HG03060 (cell line): ENCODE results near the gene AR.

Experiments
- ATAC-seq: cut with Tn5 transposase; IDR thresholded peaks from one replicate; pipeline ENCODE4 v1.9.1; 2021; ENCODE audit warnings: low read depth, moderate number of reproducible peaks; ENCODE audit not compliant: unreplicated experiment

The AR gene

DNA sequence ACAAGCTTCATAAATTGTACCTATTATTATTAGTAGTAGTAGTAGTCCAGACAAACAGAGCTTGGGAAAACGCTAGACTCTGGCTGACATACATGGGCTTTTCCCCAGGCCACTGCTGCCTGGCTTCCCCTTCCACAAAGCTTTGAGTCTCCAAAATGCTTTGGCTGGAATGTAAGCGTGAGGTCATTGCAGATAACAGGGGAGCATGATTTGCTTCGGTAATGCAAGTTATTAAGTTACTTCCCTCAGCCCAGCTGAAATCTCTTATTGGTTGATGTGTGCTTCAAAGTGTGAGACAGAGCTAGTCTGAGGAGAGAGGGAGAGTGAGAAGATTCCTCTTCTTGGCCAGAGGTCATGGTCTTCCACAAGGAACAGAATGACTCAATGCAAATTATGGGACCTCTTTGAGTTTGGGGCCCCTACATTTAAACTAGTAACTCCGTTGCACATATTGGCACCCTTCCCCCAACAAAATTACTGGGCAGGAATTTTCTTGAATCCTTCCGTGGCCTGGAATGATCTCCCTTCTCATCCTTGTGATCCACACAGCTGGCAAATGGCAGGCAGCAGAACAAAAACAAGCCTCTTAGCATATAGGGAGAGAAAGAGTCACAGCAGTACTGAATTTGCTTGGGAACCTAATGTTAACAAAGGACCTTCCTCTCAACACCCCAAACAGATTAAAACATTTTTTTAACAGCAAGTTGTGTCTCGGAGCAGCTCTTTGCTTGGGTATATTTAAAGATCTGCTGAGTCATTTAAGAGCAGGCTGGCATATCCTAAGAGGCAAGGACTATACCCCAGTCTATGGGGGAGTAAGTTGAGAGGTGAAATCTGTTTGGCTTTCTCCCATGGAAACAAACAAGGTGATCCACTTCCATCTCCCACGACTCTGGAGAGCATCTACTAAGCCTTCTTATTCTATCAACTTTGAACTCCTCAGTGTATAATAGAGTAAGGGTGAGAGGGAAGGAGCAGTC lies 19.9 kb downstream of the AR start:
- no peak for ATAC-seq

DNA sequence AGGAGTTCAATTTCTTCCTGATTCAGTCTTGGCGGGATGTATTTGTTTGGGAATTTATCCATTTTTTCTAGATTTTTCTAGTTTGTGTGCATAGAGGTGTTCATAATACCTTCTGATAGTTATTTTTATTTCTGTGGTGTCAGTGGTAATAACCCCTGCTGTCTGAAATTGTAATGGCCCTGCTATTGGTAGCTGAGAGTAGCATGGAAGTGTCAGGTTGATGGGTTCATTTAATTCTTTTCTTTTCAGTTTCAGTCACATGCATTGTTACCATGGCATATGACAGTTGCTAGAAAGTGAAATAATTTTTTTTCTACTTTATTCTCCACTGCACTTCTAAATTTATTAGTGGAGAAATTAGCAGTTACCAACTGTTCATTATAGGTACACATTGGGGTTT lies 20.7 kb downstream of the AR start:
- ATAC-seq: no peak

DNA sequence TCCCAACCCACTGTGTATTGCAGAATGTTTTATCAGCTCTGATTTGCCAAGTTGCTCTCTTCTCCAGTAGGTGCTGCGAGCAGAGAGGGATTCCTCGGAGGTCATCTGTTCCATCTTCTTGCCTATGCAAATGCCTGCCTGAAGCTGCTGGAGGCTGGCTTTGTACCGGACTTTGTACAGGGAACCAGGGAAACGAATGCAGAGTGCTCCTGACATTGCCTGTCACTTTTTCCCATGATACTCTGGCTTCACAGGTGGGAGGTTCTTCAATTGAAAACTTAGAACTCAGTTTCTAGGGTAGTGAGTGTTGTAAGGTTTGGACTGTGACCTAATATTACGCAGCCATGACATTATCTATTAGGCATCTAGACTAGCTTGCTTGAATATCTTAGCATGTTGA lies 24.9 kb downstream of the AR start:
- no peak for ATAC-seq

DNA sequence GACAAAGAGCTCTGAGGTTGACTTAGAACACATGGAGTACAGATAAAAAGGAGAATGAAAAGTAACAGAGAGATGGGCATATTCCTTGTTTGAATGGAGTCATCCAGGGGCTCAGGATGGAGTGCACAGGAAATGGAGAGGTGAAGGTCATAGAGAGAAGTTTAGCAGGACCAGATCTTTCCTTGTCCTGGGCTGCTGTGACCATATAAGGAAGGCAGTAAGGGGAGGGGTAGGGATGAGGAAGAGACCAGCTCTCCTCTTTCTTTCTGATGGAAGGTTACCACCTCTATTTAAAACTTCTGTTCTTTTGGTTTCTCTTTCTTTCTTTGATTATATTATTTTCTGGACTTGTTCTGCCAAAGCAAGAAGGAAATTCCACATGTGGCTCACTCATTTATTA lies 27.0 kb downstream of the AR start:
- no peak for ATAC-seq

DNA sequence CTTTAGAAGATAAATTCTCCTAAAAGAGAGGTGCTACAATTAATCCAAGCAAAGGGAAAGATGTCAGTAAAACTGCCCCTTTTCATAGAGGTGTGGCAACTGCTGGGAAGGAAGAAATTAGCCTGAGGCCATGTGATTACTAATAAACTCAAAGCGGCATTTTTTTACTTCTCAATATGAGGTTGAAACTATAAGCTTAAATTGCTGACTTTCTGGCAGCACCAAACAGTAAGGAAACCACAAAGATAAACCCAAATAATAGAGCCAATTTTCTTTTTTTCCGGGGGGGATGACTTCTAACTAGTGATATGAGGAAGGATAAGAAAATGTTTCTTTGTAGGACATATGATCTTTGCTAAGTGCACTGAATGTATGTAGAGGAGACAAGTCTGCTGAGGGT lies 30.9 kb downstream of the AR start:
- ATAC-seq: no peak

DNA sequence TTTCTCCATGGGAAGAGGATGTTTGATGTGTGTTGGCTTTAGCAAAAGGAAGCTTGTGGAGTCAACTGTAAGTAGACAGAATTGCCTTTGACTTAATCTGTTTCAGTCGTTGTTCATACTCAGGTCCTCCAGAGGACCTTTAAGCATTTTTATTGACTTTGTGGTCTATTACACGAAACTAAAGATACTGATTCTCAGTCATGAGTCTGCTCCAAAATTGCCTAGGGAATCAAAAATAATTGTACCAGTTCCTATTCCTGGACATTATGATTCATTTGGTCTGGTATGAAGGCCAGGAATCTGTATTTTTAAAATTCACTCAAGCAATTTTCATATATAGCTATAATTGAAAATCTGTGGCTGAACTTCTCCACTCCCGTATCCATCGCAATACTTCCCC lies 38.6 kb downstream of the AR start:
- ATAC-seq: no peak

DNA sequence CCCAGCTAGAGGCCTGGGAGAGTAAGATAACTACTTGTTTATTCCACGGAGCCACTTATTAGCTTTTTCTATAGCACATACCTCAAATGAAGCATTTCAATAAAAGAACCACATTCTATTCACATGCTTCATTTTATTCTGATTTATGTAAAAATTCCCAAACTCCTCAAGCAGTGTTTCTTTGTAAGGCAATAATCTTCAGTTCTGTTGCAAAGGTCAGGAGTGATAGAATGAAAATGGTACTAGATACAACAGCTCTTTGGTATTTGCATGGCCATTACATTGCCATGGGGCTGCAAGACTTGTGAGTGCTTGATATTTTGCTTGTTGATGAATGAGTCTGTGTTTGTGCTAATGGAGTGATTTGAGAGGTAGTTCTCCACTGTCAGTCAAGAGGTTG lies 39.4 kb downstream of the AR start:
- no peak for ATAC-seq

DNA sequence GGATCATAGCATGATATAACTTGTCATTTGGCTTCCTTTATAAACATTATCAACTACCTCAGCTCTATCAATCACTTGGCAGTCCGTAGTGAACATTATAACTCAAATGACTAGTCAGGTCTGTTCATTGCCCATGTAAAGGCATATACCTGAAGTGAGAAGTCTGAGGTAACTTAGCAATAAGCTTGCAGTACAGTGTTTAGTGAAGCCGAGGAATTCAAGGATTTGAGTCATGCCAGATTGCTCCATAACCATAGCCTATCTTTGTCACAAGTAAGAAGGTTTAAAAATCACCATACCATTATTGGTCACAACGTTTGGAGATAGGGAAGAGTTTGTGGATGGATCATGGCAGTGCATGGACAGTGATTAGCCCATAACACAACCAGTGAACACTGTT lies 41.6 kb downstream of the AR start:
- ATAC-seq: no peak

DNA sequence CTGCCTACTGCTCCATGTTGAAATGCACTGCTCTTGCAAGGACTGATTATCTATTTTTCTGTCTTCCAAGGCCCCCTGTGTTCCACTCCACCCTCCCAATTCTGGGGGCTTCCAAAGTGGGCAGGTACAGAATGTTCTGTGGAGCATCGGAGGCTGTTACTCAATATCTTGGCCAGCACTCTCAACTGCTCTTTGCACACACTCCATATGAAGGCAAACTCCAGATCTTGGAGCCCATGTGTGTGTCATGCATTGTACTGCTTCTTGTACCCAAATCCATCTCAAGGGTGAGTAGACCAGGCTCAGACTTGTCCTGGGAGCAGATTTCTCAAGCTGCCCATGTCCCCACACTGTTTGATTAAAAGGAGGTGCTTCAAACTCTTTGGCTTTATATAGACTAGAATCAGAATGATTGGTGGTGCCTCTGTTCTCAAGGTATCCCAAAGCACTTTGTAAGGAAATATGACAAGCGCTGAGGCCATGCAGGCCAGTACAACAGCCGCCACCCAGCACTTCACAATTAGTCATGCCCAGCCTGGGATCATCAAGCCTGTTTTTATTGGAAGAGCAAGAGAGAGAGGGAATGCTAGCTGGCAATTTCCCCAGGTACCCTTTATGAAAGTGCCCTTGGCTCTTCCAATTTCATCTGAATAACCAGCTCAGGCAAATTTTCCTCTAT lies 44.3 kb downstream of the AR start:
- ATAC-seq: no peak

DNA sequence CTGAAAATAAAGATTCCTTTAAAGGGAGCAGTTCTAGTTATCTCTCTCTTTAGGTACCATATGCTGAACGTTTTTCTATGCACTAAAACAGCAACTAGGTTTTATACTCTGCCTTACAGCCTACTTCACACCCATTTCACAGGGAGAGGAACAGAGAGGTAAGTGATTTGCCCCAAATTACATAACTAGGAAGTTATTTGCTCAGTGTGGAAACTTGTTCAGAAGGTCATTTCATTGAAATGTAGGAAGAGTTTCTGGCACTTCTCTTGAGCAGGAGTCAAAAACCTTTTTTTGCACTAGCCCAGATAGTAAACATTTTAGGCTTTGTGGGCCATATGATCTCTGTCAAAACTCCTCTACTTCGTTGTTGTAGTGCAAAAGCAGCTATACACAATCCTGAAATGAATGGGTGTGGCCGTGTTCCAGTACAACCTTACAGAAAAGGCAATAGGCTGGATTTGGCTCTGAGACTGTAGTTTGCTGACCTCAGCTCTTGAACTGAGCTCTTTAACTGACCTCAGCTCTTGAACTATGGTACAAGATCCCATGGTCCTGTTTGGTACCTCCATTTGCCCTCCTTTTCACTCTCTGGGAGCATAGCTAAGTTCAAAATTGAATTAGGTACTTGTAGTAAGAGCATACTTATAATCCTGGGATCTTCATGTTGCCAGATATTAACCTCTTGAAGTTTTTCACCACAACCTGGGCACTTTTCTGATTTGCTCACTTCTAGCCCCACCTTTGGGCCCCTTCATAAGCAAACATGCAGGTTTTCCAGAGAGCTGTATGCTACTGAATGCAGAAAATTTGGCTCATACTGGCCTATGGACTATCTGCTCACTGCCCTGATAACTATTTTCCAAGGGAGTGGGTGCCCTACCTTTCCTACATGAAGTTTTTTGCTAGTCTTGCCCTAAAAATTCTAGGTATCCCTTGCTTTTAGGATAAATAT lies 53.3 kb downstream of the AR start:
- no peak for ATAC-seq

DNA sequence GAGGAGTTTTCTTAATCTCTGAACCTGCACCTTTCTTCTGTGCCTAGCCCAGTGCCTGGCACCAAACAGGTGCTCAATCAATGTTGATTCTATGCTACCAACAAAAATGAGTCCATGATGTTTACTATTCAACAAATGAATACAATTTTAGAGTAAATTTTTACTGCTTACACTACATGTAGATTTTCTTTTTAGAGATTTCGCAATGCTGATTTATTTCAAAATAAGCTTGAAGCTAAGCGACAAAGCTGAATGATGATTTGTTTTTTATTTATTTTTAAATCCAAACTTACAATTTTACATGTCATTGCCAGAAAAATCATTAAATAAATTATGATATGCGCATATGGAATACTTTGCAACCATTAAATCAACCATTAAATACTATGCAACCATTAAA lies 55.7 kb downstream of the AR start:
- no peak for ATAC-seq

DNA sequence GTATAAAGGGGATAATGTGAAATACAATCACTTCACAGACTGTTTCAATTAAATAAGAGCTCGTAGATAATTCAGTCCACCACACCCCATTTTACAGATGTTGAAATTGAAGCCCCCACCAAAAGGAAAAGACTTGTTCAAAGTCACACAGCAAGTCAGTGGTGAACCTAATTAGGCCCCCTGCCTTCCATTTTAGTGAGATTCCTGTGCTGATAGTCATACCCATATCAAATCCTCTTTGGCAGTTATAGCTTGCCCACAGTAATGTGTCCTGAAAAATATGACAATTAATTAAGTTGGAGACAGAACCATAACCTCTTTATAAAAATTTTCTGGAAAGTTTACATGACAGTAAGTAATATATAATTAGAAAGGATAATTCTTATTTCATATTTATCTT lies 58.0 kb downstream of the AR start:
- no peak for ATAC-seq

DNA sequence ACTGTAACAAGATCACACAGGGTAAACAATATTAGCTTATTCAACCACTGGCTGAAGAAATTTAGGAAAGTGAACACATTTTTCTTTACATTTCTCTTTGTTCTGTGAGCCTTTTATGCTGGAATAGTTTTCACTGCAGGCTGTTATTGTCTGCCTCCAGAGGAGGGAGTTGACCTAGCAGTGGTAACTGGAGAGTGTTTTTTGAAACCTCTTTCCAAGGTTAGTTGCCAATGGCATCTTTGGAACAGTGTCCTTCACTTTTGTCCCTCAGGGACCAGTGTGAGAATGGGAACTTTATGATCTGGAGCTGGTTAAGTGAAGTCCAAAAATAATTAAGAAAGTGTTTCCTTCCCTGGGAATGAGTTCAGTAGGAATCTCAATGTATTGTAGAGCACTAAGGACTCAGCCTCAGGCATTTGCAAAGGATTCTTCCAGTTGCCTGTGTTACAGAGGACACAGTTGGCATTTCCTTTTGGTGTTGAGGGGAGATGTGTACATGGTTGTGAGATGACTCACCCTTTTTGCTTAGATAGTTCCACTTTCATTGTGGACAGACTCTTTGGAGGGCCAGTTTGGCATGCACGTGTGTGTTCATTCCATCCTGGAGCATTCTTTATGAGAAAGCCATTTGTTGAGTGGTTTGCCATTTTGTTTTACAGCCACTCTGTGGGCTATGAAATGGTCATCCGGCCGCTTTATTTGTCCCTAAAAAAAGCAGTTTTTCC lies 61.3 kb downstream of the AR start:
- ATAC-seq: no peak

DNA sequence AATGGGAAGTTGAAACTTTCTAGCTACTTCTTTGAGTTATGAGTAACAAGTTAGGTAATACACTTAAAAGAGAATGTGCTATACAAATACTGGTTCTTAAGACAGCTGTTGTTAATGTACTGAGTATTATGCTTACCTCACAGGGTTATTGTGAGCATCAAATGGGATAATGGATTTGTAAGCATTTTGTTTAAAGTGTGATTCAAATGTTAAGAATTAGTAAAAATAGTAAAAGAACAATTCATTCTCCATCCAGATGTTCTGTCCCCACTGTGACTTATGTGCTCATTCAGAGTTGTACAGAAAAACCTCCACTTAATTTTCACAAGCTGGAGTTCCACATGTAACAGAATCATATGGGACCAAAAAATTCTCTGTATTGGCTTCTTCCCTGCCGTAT lies 63.6 kb downstream of the AR start:
- no peak for ATAC-seq

DNA sequence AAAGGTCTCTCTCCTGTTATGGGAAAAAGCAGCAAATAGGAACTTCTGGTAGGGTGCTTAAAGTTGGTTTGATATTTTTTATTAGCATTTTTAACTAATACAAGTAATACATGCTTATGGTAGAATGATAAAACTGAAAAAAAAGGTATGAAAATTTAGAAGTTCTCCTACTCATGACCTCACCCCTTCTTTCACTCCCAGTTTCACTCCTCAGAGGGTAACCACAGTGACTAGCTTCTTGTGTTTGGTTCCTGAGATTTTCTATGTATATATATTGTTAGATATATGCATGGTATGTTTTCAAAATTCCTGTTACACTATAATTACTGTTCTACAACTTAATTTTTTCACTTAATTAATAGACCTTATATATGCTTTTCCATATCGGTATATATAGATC lies 66.5 kb downstream of the AR start:
- no peak for ATAC-seq

DNA sequence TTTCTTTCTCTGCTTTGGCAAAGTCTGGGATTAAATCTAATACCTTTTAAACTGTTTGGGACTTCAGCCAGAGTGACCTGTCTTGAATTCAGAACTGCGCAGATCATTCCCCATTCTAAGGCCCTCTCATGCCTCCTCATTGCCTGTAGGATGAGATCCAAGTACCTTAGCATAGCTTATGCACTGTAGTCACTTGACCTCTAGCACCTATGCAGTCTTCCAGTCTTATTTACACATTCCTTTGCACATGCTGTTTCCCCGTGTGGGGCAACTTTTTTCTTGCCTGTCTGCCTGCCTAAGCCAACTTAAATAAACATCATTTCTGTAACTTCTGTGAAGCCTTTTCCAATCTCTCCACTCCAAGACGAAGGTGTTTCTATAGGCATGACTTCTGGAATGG lies 68.4 kb downstream of the AR start:
- no peak for ATAC-seq

DNA sequence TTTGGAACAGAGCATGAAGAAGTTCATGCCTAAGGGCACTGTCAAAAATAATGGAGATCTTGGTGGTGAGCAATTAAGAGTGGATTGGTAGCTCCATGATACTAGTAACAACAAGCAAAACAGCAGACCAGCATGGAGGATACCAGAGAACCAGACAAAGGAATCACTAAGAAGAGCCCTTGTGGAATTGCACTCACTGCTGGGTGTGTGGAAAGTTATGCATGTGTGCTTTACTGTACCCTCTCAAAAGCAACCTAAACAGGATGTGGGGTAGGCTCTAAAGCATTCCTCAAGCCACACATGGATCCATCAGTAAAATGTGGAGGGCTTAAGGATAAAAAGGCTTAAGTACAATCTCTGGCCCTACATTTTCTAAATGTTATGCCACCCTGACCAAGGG lies 69.5 kb downstream of the AR start:
- no peak for ATAC-seq

DNA sequence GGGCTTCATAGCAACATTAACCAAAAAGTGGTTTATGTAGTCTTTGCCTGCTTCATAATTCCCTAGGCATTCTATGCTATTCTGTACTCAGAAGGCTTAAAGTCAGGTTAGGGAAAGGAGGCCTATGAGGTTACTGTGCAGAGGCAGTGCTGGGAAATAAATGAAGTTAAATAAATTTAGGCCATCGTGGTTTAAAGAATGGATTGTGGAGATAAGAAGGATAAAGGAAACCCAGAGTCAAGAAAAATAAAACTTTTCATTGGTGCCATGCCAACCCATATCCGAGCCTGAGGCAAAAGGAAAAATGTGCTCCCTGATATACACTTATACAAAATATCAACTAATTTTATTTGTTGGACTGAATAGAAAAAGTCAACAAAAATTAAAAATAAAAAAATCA lies 70.2 kb downstream of the AR start:
- ATAC-seq: no peak

DNA sequence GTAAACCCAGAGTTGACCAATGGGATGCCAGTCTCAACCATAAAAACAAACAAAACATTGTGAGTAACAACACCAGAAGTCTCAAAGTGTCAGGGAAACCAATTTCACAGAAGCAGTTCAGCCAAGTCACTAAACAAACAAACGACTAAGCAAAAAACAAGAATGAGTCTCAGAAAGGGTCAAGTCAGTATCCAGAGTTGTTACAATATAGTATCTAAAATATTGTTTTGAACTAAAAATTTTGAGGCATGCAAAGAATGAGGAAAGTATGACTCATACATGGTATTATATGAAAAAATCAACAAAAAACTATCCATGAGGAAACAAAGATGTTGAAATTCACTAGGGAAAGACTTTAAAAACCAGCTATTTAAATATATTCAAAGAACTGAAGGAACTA lies 70.6 kb downstream of the AR start:
- ATAC-seq: no peak

DNA sequence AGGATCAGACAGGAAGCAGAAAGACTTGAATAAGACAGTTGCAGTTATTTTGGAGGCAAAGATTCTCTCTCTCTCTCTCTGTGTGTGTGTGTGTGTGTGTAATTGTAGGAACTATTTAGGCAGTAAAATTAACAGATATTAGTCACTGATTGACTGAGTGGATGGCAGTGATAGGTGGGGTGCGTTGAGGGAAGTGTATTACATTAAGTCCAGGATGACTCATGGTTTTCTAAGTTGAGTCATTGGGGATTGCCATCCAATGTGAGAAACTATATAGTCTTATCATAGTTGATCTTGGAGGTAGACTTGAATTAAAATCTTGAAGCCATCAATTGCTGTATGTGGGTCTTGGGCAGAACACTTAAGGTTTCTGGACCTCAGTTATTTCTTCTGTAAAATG lies 75.4 kb downstream of the AR start:
- ATAC-seq: no peak
